ENCODE measurements around the gene HECTD1.

DNA sequence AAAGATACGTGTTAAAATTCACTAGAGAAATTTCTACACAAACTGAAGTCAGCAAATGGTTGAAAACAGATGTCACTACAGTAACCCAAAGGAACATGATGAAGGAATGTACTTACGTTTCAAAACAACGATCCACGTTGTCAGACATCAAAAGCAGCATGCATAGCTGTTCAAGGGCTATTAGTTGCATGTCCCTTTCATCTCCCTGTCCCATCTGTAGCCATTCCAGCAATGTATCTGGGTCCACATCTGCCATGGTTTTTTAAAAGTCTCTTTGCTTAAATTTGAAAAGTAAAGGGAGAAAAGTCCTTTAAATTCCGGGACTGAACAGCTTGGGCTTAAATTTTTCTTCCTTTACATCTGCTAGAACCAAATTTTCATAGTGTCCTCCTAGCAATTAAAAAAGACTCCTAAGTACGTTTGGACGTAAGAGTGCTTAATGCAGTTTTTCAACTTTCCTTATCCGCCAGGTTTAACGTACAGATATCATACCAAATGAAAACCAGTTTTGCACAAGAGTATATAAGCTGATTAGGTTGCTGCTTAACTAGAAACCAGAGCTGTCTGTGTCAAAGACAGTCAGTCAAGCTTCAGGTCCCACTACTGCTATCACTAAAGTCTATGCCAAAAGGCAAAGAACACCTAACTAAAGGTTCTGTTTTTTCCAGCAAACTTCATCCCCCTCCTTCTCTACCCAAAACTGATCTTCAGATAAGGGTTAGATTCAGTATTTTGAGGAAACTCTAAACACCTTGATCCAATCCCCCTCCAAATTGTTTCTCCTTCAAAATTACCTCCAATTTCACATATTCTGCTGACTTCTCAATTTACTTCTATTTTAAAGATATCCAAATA is 1.7 kb downstream of the HECTD1 start:
- TF ChIP-seq, protein P1, sequence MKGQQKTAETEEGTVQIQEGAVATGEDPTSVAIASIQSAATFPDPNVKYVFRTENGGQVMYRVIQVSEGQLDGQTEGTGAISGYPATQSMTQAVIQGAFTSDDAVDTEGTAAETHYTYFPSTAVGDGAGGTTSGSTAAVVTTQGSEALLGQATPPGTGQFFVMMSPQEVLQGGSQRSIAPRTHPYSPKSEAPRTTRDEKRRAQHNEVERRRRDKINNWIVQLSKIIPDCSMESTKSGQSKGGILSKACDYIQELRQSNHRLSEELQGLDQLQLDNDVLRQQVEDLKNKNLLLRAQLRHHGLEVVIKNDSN (IDR thresholded peaks at IDR 0.05): no peak
- TF ChIP-seq YY1 (IDR thresholded peaks at IDR 0.05; ENCODE audit: low read depth) (no peak), ZBTB7A (IDR thresholded peaks at IDR 0.05; ENCODE audit: low read depth) (no peak), CREB1 (IDR thresholded peaks at IDR 0.05; ENCODE audit: low read depth) (no peak), FOXM1 (IDR thresholded peaks at IDR 0.05; ENCODE audit: borderline replicate concordance, low read depth) (no peak), TAF1 (IDR thresholded peaks at IDR 0.05; ENCODE audit: low read depth) (no peak)
- TF ChIP-seq, protein P2, sequence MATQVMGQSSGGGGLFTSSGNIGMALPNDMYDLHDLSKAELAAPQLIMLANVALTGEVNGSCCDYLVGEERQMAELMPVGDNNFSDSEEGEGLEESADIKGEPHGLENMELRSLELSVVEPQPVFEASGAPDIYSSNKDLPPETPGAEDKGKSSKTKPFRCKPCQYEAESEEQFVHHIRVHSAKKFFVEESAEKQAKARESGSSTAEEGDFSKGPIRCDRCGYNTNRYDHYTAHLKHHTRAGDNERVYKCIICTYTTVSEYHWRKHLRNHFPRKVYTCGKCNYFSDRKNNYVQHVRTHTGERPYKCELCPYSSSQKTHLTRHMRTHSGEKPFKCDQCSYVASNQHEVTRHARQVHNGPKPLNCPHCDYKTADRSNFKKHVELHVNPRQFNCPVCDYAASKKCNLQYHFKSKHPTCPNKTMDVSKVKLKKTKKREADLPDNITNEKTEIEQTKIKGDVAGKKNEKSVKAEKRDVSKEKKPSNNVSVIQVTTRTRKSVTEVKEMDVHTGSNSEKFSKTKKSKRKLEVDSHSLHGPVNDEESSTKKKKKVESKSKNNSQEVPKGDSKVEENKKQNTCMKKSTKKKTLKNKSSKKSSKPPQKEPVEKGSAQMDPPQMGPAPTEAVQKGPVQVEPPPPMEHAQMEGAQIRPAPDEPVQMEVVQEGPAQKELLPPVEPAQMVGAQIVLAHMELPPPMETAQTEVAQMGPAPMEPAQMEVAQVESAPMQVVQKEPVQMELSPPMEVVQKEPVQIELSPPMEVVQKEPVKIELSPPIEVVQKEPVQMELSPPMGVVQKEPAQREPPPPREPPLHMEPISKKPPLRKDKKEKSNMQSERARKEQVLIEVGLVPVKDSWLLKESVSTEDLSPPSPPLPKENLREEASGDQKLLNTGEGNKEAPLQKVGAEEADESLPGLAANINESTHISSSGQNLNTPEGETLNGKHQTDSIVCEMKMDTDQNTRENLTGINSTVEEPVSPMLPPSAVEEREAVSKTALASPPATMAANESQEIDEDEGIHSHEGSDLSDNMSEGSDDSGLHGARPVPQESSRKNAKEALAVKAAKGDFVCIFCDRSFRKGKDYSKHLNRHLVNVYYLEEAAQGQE (IDR thresholded peaks at IDR 0.05; ENCODE audit: low read depth): no peak
- TF ChIP-seq, protein P3, sequence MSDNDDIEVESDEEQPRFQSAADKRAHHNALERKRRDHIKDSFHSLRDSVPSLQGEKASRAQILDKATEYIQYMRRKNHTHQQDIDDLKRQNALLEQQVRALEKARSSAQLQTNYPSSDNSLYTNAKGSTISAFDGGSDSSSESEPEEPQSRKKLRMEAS (IDR thresholded peaks at IDR 0.05): no peak
